ENCODE results near the gene CPSF6. TPM values are rescaled to one million over a fixed set of nuclear protein-coding genes. Genes with fewer than 3 reads are reported as not detected.

The CPSF6 gene
- total and polyA plus RNA-seq, 2 donors (not counting 3 experiments of a cell fraction or from before 2014, with no cell fraction given) = 55.8 to 91.7 TPM

- Histone ChIP-seq H3K9me1 (replicated peaks; ENCODE audit: control insufficient read depth, extremely low read depth, insufficient read depth, low read length) (no peaks in the 10 kb centered on the region), H3K4me3 (replicated peaks in 1 of 3; ENCODE audit: insufficient read depth in 1 of 3, low read depth in 1 of 3, low read length in 3 of 3) (no peak overlapping the region), H4K20me1 (replicated peaks; ENCODE audit: control insufficient read depth, extremely low read depth, insufficient read depth, low read length) (no peaks in the 10 kb centered on the region), H3K9ac (replicated peaks; ENCODE audit: extremely low read depth, insufficient read depth, low read length) (no peak overlapping the region), H3K79me2 (ENCODE audit: control insufficient read depth, insufficient read depth, low read length) (no peaks in the 10 kb centered on the region), H3K27ac (ENCODE audit: insufficient read depth, low read depth, low read length) (no peak overlapping the region), H3K36me3 (ENCODE audit: control insufficient read depth in 2 of 2, extremely low read depth in 1 of 2, insufficient read depth in 2 of 2, low read length in 2 of 2) (no peaks in the 10 kb centered on the region), H3K4me1 (ENCODE audit: control insufficient read depth, extremely low read depth, insufficient read depth, low read length) (peaks cover 8% of the 10 kb centered on the region), H3K9me3 (replicated peaks; ENCODE audit: control insufficient read depth, insufficient read depth, low read length) (no peaks in the 10 kb centered on the region), H3K4me2 (ENCODE audit: insufficient read depth, low read length) (no peak overlapping the region), H2AFZ (ENCODE audit: low read depth, low read length) (no peak overlapping the region), H3K27me3 (ENCODE audit: control insufficient read depth in 2 of 2, insufficient read depth in 2 of 2, low read length in 2 of 2) (peaks cover 3 to 12% of the 10 kb centered on the region in 2 experiments)
- POLR2A ChIA-PET = interaction anchor here (1.0 kb wide), 1 partner anchor 306 kb away, joined by 3 read pairs; the partner anchor contains the start of gene CCT2
- no TSS peak for BruUV-seq (replicated peaks)
- CTCF ChIA-PET = interaction anchor here (0.8 to 1.2 kb wide), 2 partner anchors 9 to 13 kb away, joined by 3 read pairs; no protein-coding TSS in a partner anchor
- intact Hi-C loops (cut with micrococcal nuclease) = no loop called here
- dilution Hi-C loops (cut with MboI; ENCODE audit: extremely low pct_ligation_motif_present, low sequenced_read_pairs) = no loop called here
- FAIRE-seq (no peak), DNase-seq (ENCODE audit: low read depth, low spot score) (no peak)
- TF ChIP-seq EZH2 (IDR thresholded peaks at IDR 0.05; ENCODE audit: borderline replicate concordance, low read depth, low read length, severe bottlenecking) = no peak
- no peak for TF ChIP-seq GATA2 (IDR thresholded peaks at IDR 0.05; ENCODE audit: insufficient read depth, insufficient read length, low read depth, low read length)
- TF ChIP-seq FOS (IDR thresholded peaks at IDR 0.05; ENCODE audit: borderline replicate concordance, insufficient read depth, low read length) = no peak
- no peak for TF ChIP-seq MAX (IDR thresholded peaks at IDR 0.05; ENCODE audit: insufficient read depth, insufficient read length)
- no peak for TF ChIP-seq JUN (IDR thresholded peaks at IDR 0.05; ENCODE audit: borderline replicate concordance, insufficient read depth, insufficient read length, low read depth)
- no peak for TF ChIP-seq CTCF (IDR thresholded peaks at IDR 0.05; ENCODE audit: extremely low read depth in 1 of 2, insufficient read depth in 1 of 2, low read depth in 1 of 2, low read length in 2 of 2)
- no peak for TF ChIP-seq POLR2A (IDR thresholded peaks at IDR 0.05; ENCODE audit: low read depth, low read length)
These were observed 39.7 kb downstream of the CPSF6 start for GRCh38 chr12:69278814-69279782.

All from endothelial cell of umbilical vein (primary cell).